ENCODE measurements around the gene PSME2.
A peak's percentile ranks its signal among the peaks of the same experiment; 100 is the strongest.

Gene PSME2, protein sequence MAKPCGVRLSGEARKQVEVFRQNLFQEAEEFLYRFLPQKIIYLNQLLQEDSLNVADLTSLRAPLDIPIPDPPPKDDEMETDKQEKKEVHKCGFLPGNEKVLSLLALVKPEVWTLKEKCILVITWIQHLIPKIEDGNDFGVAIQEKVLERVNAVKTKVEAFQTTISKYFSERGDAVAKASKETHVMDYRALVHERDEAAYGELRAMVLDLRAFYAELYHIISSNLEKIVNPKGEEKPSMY

DNA sequence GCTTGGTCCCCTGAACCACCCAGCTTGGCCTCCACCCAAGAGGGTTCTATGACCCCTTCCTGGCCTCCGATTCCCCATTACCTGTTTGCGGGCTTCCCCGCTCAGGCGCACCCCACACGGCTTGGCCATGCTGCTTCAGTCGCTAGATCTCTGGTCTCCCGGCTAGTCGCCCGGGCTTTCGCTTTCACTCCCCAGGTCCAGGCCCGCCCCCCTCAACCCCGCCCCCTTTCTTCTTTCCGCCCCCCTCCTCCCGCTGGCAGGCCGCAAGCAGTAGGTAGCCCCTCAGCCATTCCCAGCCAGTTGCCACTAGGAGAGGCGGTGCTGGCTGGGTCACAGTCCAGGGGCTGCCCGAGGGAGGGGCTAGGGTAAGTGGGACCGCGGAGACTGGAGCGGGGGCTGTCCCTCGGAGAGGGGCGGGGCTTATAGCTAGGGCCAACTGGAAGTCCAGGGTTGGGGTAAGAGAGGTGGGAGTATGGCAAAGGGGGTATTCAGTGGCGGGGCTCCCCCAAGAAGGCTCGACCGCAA is at the start of gene PSME2:
Gene PSME2 (minus strand): TSS at position 158 of the 525 bp plus-strand sequence. CDS start 29 bp downstream, at position 129.
- peak; percentile 91 for DNase-seq

DNA sequence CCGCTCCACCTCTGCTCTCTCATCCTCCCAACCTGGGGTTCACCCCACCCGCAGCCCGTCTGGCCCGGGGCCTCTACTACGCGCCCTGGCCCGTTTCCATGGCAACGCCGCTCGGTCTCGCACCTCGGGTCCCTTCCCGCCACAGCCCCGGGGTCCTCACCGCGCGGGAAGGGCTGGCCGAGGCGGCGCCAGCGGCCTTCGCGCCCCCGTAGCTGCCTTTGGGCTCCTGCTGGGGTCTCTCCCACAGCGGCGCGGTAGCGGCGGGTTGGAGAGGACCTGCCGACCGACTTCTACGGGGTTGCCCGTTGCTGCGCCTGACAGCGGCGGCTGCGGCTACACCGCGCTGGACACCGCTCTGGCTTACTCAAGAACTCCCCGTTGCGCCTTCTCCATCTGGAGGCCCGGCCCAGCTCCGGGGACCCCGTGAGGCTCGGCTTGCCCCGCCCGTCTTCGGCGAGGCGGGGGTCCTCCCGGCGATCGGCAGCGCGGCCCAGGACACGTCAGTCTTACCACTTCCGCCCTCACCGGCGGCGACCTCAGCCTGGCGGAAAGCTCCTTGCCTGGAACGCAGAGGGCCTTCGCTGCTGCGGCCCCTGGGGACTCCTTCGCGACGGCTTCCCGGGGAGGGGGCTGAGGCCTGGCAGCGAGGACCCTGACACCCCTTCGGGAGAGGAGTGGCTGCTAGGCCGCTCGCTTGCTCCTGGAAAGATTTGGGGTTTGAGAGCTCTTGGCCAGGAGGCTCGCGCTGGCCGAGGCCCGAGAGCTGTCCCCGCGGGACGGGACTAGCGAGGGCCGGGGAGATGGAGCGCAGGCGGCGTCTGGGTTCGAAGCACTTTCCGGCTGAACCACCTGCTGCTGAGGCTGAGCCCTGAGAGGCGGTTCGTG is 49.0 kb upstream of the PSME2 start, which contains the start of gene TM9SF1:
Gene TM9SF1 (minus strand): TSS at position 256 of the 885 bp plus-strand sequence. CDS start 422 bp downstream, outside the sequence.
- DNase-seq = peak; percentile 93

DNA sequence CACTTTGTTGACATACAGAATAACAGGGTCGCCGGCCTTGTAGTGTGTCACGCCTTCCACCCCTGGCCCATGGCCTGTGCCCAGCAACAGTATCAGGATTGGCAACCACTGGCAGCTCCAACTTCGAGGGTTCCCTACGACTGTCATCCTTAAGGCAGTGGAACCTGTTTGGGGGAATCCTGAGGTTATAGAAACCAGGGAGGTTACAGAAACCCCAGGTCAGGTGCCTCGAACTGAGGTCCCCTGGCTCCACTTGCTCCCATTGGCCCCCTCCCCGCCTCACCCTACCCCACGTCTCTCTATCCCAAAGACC is 48.4 kb upstream of the PSME2 start:
- DNase-seq = no peak

DNA sequence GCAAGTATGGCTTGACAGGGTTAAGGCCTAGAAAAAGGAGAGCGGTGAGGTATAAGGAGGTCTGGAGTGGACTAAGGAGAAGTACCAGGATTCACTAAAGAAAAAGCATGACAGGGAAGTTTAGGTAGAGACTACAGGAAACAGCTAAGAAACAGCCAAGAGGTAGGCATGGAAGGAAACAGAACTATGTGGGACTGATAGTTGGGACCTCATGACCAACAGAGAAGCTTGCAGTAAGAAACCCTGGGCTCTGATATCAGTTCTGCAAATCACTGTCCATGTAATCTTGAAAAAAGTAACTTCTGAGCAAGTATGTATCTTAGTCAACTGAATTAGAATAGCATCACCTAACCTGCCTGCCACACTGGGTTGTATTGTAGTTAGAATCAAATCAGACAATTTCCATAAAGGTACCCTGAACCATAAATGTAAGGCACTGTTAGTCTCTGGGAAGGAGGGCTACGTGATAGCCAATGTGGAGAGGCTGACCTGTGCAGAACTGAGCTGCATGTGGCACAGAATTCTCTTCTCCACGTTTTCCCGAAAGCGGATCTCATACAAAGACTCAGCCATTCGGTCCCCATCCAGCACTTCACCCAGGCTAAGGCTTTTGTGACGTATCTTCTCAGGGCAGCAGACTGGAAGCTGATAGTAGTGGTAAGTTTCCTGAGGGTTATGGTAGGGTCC is 47.9 kb upstream of the PSME2 start:
- DNase-seq = no peak

DNA sequence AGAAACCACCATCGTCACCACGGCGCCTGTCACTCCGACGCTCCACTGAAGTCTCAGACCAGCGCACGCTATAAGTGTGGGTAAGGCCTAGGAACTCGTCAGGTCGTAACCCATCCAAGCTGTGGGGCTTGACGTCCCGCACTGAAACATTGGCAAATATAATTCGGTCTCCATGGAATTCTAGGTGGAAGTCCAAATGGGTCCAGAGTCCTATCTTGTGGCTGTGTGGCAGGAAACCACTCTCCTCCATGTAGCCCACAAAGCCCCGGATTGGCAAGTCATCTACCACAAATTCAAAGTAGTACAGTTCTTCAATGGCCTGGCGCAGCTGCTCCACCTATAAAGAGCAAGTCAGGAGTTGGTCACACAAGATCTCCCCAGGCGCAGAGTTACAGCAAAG is 46.5 kb upstream of the PSME2 start:
- DNase-seq = no peak

DNA sequence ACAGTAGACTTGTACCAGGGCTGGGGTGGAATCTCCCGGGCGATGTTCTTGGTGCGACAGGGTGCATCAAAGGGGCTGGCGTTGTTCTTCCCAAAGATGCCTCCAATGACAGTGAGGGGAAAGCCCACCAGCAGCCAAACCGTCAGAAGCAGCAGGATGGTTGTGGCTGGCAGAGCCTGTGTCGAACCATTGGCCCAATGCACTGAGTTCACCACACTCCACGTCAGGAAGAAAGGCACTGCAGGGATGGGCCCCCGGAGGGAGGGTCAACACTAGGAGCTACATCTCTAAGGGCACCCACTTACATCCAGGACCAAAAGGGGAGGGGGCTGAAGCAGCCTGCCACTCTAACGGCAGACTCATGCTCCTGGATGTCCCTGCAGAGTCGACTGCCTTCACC is 44.0 kb upstream of the PSME2 start:
- no peak for DNase-seq

DNA sequence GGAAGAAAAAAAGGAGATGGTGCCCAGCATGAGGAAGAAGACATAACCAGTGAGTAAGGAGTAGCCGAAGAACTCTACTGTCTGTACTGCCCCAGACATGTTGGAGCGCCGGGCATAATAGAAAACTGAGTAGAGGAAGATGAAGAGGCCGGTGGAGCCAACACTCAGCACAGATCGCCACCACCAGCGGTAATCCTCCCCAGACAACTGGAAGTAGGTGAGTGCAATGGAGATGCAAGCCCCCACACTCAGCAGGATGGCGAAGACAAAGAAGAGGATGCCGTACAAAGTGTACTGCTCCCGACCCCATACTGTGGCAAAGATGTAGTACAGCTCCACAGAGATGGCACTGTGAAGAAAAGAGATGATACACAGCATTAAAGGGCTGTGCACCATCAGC is 43.0 kb upstream of the PSME2 start:
- DNase-seq = no peak

DNA sequence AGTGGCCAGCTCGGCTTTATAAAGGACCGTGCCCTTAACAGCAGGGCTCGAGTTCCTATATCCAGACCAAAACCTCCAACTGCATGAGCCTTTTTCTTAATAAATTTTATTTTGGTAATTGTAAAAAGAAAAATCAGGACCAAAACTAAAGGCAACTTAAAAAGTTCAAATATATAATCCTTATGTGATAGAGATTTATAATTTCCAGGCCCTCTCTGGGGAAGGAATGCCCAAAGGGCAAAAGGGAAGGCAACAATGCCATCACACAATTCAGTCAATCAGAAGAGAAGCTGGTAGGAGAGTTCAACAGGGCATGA is 42.6 kb upstream of the PSME2 start:
- DNase-seq = no peak

DNA sequence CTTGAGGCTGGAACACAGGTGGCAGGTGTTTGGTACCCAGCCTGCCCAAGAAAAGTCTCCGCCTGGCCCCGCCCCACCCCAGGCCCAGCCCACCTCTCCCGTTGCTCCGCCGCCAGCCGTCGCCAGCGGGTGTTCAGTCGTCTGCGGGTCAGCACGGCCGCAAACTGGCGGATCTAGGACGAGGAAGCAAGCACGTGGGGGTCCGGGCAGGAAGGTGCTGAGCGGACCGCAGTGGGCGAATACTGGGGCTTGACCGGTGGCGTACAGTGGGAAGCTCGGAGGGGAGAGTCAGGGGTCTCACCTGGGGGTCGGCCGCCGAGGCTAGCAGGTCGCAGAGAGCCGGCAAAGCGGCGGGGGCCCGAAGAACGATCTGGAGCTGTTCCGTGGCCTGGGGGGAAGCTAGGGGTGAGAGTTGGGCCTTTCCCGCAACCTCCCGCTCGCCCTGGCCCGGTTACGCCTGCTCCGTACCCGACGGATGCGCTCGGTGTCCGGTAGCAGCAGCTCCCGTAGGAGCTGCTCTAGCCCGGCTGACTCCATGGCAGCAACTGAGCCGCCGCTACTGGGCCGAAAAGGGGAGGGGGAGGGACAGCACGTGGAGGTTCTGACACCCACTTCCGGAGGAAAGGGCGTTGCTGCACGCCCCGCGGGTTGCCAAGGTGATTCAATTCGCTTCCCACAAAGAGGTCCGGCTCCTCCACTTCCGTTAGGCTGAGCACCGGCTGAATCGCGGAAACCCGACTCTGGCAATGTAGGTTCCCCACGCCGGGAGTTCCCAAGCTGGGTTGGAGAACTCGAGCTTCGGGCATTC is 42.0 kb upstream of the PSME2 start, which contains the start of gene IPO4:
Gene IPO4 (minus strand): TSS at position 566 of the 808 bp plus-strand sequence. CDS start 29 bp downstream, at position 537.
- DNase-seq = peak; percentile 97

DNA sequence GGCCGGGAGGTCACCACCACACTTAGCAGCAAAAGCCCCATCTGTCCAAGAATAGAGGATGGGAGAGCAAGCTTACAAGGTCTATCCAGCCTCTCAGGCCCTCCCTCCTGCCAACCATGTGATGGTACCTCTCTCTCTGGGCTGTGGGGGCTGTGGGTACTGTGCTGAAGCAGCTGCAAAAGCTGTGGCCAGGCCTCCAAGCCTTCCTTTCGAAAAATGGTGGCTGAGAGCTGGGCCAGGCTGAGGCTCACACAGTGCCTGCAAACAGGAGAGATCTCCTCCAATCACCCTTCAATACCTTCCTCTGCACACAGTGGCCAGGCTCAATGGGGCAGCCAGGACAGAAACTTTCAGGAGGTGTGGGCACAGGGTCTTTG is 41.1 kb upstream of the PSME2 start:
- no peak for DNase-seq

DNA sequence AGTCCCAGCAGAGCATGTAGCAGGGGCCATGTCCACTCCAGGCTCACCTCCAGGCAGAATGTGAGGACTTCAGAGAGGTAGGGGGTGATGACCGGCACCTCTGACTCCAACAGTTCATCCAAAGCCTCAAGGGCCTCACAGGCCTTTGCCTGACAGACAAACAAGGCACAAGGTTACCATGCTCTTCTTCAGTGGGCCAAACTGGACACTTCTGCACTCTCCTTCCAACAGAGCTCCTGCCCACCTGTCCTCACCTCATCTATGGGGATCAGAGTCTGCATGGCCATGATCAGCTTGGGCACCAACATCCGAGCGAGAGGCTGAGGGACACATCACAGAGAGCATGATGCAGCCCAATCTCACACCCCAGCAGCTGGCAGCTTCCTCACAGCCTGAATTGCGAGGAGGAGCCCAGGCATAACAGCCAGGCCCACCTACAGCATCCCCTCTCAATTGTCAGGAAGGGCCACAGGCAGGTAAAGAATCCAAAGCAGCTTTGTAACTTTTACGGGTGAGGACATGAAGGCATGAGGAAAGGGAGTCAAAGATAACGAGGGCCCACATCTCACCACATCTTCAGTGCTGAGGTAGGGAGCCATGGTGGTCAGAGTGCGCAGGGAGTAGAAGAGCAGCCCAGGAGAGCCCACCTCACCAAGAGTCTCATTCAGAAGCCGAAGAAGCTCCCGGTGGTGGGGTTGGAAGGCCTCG is 40.6 kb upstream of the PSME2 start:
- no peak for DNase-seq

DNA sequence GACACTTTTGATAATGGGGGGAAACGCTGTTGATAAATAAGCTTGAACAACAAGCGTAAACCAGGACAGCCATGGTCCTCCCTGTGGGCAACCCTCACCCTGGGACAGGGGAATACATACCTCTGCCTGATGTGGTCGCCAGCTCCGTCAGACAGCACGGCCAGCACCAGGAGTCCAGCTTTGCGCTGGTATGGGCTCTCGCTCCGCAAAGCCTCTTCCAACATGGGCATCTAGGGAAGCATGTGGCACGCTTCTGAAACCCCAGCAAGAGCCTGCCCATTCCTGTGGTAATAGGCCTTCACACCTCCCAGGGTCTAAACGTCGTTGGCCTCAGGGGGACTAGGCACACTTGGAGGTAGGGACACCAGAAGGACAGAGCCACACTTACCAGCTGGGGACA is 39.3 kb upstream of the PSME2 start:
- no peak for DNase-seq

DNA sequence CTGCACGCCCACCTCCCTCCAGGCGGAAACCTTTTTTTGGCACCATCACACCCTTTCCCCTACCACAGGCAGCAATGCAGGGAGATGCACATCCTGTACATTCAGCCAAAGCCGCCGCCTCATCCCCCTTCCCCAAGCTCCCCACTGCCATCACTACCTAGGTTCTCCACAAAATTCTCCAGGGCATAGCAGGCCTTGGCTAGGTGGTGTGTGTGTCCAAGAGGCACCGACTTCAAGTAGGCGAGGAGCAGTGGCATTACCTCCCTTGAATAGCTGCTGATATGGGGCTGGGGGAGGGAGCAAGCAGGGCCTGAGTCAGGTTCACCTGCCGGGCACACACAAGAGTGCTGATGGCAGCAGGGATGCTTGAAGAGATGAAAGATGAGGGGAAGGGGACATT is 38.6 kb upstream of the PSME2 start:
- no peak for DNase-seq

DNA sequence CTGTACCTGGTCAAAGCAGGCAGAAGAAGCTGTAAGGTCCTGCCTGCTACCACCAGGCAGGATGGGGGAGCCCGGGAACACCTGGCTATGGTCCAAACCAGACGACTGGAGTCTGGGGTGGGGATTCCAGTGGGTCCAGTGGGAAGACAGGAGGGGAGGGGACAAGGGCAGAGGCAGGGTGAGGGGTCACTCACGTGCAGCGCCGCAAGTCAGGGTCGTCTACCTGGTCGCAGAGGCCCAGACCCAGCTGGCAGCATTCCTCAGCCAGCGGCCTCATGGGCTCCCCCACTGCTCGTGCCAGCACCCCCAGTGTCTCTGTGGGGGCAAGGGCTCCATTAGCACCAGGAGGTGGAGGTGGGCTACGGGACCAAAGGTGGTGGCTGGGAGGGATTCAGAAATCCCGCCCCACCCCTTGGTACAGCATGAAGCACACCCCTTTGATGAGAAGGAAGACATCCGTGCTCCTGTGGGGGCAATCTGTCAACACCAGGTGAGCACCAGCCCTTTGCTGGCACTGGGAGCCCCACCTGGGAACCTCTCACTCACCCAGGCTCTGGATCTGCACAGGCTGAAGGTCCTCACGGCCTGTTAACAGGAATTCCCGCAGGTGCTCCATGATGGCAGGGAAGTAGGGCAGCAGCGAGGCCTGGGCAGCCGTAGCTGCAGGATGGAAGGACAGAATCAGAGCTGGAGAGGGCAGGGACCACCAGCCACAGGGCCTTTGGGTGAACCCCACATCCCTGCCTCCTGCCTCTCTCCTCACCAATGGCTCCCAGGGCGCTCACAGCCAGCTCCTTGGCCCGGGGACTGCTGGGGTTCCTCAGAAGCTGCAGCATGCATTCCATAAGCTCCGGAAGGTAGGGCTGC is 37.9 kb upstream of the PSME2 start:
- no peak for DNase-seq

DNA sequence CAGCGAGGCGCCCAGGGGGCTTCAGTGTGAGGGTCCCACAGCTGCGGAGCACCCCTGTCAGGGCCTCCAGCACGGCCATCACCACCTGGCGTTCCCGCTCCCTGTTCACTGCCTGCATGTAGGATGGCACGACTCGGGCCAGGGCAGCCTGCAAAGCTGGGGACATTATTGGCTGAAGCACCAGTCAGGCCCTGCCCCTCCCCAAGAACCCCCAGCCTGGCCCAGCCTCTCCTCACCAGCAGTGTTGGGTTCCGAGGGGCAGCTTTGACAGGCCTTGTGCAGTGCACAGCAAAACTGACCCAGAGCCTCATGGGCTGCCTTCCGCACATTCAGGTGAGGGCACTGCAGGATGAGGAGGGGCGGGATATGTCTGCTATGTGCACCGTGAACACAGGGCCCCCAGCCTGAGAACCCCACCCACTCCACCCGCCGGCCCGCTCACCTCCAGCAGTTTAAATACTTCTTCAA is 36.6 kb upstream of the PSME2 start:
- DNase-seq = no peak

DNA sequence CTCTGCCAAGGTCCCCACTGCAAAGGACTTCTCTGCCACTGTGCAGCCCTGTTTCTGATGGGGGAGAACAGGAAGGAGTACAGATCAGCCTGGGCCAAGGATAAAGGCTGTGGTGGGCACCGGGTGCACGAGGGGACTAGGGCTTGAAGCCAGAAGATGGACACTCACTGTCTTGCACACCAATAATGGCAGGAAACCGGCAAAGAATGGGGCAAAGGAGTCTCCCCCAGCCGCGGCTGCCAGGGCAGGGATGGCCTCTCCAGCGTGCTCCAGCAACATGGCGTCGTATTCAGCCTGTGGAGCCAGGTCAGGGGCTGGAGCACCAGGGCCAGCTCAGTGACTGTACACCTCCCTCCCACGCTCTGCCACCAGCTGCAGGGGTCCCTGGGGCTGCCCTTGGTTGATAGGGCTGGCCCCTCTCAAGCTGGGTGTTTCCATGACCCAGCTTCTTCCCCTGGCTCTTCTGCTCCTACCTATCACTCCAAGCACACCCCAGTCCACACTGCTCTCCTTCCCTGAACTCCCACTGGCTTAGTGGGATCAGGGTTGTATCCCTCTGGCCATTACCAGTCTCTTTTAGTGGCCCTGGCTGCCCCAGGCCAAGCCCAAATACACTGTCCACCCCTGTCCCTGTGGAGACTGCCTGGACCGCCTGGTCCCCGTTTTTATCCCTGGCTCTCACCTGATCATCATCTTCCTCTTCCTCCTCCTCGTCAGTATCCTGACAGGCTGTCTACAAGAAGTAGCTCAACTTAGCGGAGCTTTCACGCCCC is 35.9 kb upstream of the PSME2 start:
- no peak for DNase-seq

DNA sequence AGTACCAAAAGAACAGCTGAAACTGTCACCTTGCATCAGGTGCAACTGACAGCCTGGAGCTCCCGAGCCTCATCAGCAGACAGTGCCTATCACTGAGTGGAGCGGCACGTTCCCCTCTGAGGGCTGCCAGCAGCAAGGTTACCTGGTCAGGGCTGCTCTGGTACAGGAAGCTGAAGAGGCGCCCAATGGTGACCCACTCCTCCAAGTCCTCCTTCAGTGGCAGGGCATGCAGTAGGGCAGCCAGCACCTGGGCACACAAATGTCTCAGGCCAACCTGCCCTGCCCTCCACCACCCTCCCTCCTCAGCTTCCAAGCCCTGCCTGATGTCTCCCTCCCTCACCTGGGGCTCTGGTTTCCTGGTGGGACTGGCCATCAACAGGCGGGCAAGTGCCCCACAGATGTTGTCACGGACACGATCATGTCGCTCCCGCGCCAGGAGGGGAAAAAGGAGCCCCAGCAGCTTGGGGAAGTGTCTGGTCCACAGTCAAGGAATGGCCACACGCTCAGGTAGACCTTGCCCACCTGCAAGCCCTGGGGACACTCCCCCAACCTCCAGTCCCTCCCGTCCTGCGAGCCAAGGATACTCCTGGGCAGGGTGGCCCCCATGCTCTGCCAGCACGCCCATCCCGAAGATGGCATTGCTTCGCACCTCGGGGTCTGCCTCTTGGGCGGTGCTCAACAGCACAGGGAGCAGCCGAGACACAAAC is 35.1 kb upstream of the PSME2 start:
- DNase-seq = no peak

DNA sequence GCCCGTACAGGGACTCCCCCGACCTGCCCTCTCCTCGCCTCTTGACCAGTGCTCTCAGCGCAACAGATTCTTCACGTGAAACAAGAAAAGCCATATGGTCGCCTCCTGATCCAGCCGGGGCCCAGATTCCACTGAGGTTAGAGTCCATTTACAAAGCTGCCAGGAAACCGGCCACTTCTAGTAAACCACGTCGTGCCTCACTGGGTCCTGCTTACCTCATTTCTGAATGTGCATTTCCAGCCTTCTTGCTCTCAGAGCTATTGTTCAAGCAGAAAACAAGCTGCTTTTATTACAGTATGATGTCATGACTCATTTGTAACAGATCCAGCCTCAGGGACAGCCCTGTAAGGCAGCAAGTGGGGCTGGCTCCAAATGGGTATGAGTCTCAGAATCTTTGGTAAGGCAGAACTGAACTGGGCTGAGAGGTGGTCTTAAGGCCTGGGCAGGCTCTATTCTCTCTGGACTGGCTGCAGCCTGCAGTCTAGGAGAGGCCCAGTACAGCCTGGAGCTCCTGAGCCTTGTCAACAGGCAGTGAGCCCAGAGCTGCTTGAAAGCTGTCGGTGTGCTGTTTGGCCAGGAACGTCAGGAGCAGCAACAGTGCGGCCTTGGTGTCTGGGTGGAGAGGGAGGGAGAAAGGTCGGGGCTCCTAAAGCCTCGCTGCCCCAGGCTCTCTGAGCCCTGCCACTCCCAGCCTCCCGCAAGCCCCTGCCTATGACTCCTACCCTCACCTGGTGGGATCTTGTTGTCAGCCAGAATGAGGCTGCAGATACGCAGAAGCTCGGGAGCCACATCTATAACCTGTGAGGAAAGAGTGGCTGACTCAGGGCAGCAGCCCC is 33.8 kb upstream of the PSME2 start:
- no peak for DNase-seq

All from CD4-positive, alpha-beta T cell treated with Interleukin-21 for 1 hour (primary cell).